Liver (tissue), 9 donors: ENCODE measurements around the gene DOCK2. TPM values are rescaled to one million over a fixed set of nuclear protein-coding genes. Genes with fewer than 3 reads are reported as not detected.

Experiments used
- DNase-seq: peaks from one replicate; pipeline ENCODE4 v3.0.0-alpha.2; 2017; ENCODE audit warnings: low spot score
- H3K27ac ChIP-seq, 2 donors: one replicate each; pipeline ENCODE4 v1.7.0; 2013; ENCODE audit warnings: inconsistent platforms in 2 of 2, low read length in 2 of 2, control low read depth in 1 of 2, low read depth in 1 of 2, mild to moderate bottlenecking in 1 of 2
- H3K27me3 ChIP-seq, 4 donors: one replicate each; pipeline versions ENCODE4 v1.6.1 to v1.7.0; 2013; ENCODE audit warnings: low read length in 3 of 4, inconsistent platforms in 1 of 4, mild to moderate bottlenecking in 1 of 4, moderate library complexity in 1 of 4; ENCODE audit not compliant: control insufficient read depth in 4 of 4, insufficient read depth in 4 of 4
- H3K36me3 ChIP-seq, 4 donors: one replicate each; pipeline versions ENCODE4 v1.6.1 to v1.7.0; 2013; ENCODE audit warnings: low read length in 3 of 4, mild to moderate bottlenecking in 3 of 4, low read depth in 1 of 4, moderate library complexity in 1 of 4; ENCODE audit not compliant: control insufficient read depth in 4 of 4, insufficient read depth in 3 of 4
- H3K4me1 ChIP-seq, 4 donors: one replicate each; pipeline versions ENCODE4 v1.6.1 to v1.7.0; 2013; ENCODE audit warnings: low read length in 3 of 4, mild to moderate bottlenecking in 3 of 4, moderate library complexity in 1 of 4; ENCODE audit not compliant: control insufficient read depth in 4 of 4, insufficient read depth in 4 of 4
- H3K4me3 ChIP-seq, 3 donors: one replicate each; pipeline versions ENCODE4 v1.6.1 to v1.7.0; 2013; ENCODE audit warnings: low read length in 3 of 3, control low read depth in 1 of 3, low read depth in 1 of 3, mild to moderate bottlenecking in 1 of 3
- H3K9ac ChIP-seq, 2 donors: one replicate each; pipeline ENCODE4 v1.7.0; 2013; ENCODE audit warnings: low read length in 2 of 2, mild to moderate bottlenecking in 2 of 2, moderate library complexity in 2 of 2, control low read depth in 1 of 2, low read depth in 1 of 2
- H3K9me3 ChIP-seq, 4 donors: one replicate each; pipeline versions ENCODE4 v1.6.1 to v1.7.0; 2013; ENCODE audit warnings: low read length in 3 of 4; ENCODE audit not compliant: control insufficient read depth in 4 of 4
- ATF3 ChIP-seq: IDR thresholded peaks from 2 replicates; pipeline ENCODE4 v1.6.1; 2016; ENCODE audit warnings: antibody characterized with exemption
- CTCF ChIP-seq: fragments of 150-350 bp; IDR thresholded peaks from 2 replicates; pipeline ENCODE4 v1.5.1; 2017; ENCODE audit warnings: improper control_type of control experiment, low read depth, low read length; ENCODE audit not compliant: missing input control
- FOXA2 ChIP-seq: IDR thresholded peaks from 2 replicates; pipeline ENCODE4 v1.6.1; 2016; ENCODE audit warnings: antibody characterized with exemption
- GABPA ChIP-seq, 2 donors: IDR thresholded peaks in 1 of 2; conservative IDR thresholded peaks in 1 of 2; 2 replicates each; pipeline ENCODE4 v1.6.1; 2016; ENCODE audit warnings: antibody characterized with exemption in 2 of 2, mild to moderate bottlenecking in 1 of 2, moderate library complexity in 1 of 2
- HNF4A ChIP-seq, 2 donors: conservative IDR thresholded peaks; 2 replicates each; pipeline ENCODE4 v1.6.1; 2016; ENCODE audit warnings: antibody characterized with exemption in 2 of 2, mild to moderate bottlenecking in 2 of 2
- HNF4G ChIP-seq: IDR thresholded peaks from 2 replicates; pipeline ENCODE4 v1.6.1; 2016; ENCODE audit warnings: antibody characterized with exemption
- JUND ChIP-seq, 2 donors: IDR thresholded peaks; 2 replicates each; pipeline ENCODE4 v1.6.1; 2016; ENCODE audit warnings: antibody characterized with exemption in 2 of 2
- NR2F2 ChIP-seq: IDR thresholded peaks from 2 replicates; pipeline ENCODE4 v1.6.1; 2016; ENCODE audit warnings: antibody characterized with exemption
- RAD21 ChIP-seq, 2 donors: IDR thresholded peaks; 2 replicates each; pipeline ENCODE4 v1.6.1; 2016; ENCODE audit warnings: antibody characterized with exemption in 2 of 2, mild to moderate bottlenecking in 2 of 2
- RXRA ChIP-seq, 2 donors: IDR thresholded peaks; 2 replicates each; pipeline ENCODE4 v1.6.1; 2017 to 2018; ENCODE audit warnings: antibody characterized with exemption in 2 of 2, mild to moderate bottlenecking in 1 of 2
- SP1 ChIP-seq: IDR thresholded peaks from 2 replicates; pipeline ENCODE4 v1.6.1; 2018; ENCODE audit warnings: antibody characterized with exemption, mild to moderate bottlenecking
- YY1 ChIP-seq: IDR thresholded peaks from 2 replicates; pipeline ENCODE4 v1.6.1; 2016; ENCODE audit warnings: antibody characterized with exemption, mild to moderate bottlenecking
- WGBS: extraction: QIAGEN DNeasy Blood & Tissue Kit; methylation state at CpG from one replicate; pipeline ENCODE4 v1.1.7; 2013; 5-methylcytosine and 5-hydroxymethylcytosine counted together
- polyA plus RNA-seq, 2 donors: library from polyadenylated mRNA; stranded (reverse) in 1 of 2; unstranded in 1 of 2; fragments of 200-250 nt in 1 of 2; fragments of >200 nt in 1 of 2; fragmentation: Nextera tagmentation in 1 of 2; extraction: Ambion mirVana in 1 of 2; gene quantifications; one replicate each; pipeline versions ENCODE4 v1.2.1 to v1.2.3, GENCODE V29; 2013 to 2015
- total RNA-seq, 2 donors: library from RNA; depleted of rRNA; stranded (reverse); fragments of >200 nt; gene quantifications; one replicate each; pipeline ENCODE4 v1.2.3, GENCODE V29; 2014
- TF ChIP-seq, protein P1 (sequence below): IDR thresholded peaks from 2 replicates; pipeline ENCODE4 v1.6.1; 2016; ENCODE audit warnings: antibody characterized with exemption
- TF ChIP-seq, protein P2 (sequence below): IDR thresholded peaks from 2 replicates; pipeline ENCODE4 v1.6.1; 2016; ENCODE audit warnings: antibody characterized with exemption, mild to moderate bottlenecking
- TF ChIP-seq, protein P3 (sequence below): IDR thresholded peaks from 2 replicates; pipeline ENCODE4 v1.6.1; 2016; ENCODE audit warnings: antibody characterized with exemption
- donor health status: healthy.
- donor health status: healthy.
- donor health status: healthy.
- donor health status: healthy.
- donor health status: healthy.

Gene DOCK2
- total and polyA plus RNA-seq, 4 donors, result 2.3 to 26.6 (median 8.2) TPM

DNA sequence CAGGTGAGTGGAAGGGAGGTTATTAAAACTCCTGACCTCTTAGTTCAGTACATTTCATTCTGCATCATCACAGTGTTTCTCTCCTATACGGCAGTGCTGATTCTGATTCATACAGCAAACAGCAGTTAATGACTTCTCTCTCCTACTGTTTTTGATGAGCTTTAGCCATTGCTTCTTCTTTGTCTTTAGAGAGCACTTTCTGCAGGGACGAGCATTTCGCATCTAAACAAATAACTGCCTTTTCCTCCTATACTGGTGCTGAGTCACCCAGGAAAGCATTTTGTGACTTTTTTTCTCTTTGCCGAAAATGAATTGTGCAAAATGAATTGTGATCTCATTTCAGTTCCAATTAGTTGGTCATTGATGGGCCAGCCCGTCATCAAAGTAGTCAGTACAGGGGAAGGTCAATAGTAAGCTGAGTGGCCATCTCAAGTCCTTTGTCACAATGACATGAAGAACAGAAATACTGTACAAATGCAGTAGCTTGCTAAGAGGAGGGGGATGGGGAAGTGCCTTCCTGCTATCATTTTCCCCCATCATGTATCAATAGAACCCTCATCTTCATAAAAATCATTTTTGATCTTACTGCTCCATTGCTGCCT is 244.7 kb downstream of the DOCK2 start:
- TF ChIP-seq RXRA (IDR thresholded peaks at IDR 0.05) (no peak), HNF4A (conservative IDR thresholded peaks at IDR 0.05) (no peak), GABPA (IDR thresholded peaks at IDR 0.05 in 1 of 2, conservative IDR thresholded peaks at IDR 0.05 in 1 of 2) (no peak)
- TF ChIP-seq, protein P1, sequence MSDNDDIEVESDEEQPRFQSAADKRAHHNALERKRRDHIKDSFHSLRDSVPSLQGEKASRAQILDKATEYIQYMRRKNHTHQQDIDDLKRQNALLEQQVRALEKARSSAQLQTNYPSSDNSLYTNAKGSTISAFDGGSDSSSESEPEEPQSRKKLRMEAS, result no peak
- no peak for DNase-seq
- Histone ChIP-seq H3K27ac (no peak overlapping the region), H3K27me3 (peaks cover 0 to 10% (median 0%) of the 10 kb centered on the region in 4 donors), H3K4me3 (no peak overlapping the region), H3K4me1 (no peaks in the 10 kb centered on the region), H3K9ac (no peak overlapping the region), H3K36me3 (no peaks in the 10 kb centered on the region), H3K9me3 (no peaks in the 10 kb centered on the region)
- 75% methylated on average over 5 of the region's 5 CpGs for WGBS

GRCh38 chr5:169886033-169886432 is 249.0 kb downstream of the DOCK2 start:
- WGBS, result 71% methylated on average over 2 of the region's 2 CpGs
- TF ChIP-seq ATF3 (no peak), RAD21 (IDR thresholded peaks at IDR 0.05) (no peak), JUND (IDR thresholded peaks at IDR 0.05) (no peak), YY1 (no peak), CTCF (no peak), NR2F2 (no peak)
- H3K9ac ChIP-seq, result no peak overlapping the region

DNA sequence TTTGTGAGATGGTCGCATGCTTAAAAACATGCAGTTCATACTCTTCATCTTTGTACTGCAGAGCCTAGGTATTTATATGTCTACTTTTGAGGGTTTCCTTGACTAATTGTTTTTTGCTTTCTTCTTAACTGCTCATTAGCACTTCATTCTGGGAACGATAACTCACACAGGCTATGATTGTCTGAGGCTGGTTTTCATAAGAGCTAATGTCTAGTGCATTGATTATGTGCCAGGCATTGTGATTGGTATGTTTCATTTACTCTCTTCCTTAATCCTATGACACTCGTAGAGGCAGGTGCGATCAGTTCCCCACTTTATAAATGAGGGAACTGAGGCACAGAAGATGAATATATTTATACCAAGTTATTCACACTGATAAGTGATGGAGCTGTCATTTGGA is 249.6 kb downstream of the DOCK2 start:
- H3K9ac ChIP-seq, result no peak overlapping the region
- peaks cover 0 to 9% (median 0%) of the 10 kb centered on the region in 4 donors for H3K27me3 ChIP-seq
- TF ChIP-seq RXRA (IDR thresholded peaks at IDR 0.05), result no peak
- no peak for TF ChIP-seq NR2F2
- TF ChIP-seq HNF4G, result no peak
- no peak for TF ChIP-seq JUND (IDR thresholded peaks at IDR 0.05)
- no peak for TF ChIP-seq SP1
- TF ChIP-seq HNF4A (conservative IDR thresholded peaks at IDR 0.05), result no peak
- TF ChIP-seq, protein P1, result no peak
- TF ChIP-seq, protein P2, sequence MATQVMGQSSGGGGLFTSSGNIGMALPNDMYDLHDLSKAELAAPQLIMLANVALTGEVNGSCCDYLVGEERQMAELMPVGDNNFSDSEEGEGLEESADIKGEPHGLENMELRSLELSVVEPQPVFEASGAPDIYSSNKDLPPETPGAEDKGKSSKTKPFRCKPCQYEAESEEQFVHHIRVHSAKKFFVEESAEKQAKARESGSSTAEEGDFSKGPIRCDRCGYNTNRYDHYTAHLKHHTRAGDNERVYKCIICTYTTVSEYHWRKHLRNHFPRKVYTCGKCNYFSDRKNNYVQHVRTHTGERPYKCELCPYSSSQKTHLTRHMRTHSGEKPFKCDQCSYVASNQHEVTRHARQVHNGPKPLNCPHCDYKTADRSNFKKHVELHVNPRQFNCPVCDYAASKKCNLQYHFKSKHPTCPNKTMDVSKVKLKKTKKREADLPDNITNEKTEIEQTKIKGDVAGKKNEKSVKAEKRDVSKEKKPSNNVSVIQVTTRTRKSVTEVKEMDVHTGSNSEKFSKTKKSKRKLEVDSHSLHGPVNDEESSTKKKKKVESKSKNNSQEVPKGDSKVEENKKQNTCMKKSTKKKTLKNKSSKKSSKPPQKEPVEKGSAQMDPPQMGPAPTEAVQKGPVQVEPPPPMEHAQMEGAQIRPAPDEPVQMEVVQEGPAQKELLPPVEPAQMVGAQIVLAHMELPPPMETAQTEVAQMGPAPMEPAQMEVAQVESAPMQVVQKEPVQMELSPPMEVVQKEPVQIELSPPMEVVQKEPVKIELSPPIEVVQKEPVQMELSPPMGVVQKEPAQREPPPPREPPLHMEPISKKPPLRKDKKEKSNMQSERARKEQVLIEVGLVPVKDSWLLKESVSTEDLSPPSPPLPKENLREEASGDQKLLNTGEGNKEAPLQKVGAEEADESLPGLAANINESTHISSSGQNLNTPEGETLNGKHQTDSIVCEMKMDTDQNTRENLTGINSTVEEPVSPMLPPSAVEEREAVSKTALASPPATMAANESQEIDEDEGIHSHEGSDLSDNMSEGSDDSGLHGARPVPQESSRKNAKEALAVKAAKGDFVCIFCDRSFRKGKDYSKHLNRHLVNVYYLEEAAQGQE, result no peak
- TF ChIP-seq ATF3, result no peak
- no peak for TF ChIP-seq RAD21 (IDR thresholded peaks at IDR 0.05)
- TF ChIP-seq, protein P3, sequence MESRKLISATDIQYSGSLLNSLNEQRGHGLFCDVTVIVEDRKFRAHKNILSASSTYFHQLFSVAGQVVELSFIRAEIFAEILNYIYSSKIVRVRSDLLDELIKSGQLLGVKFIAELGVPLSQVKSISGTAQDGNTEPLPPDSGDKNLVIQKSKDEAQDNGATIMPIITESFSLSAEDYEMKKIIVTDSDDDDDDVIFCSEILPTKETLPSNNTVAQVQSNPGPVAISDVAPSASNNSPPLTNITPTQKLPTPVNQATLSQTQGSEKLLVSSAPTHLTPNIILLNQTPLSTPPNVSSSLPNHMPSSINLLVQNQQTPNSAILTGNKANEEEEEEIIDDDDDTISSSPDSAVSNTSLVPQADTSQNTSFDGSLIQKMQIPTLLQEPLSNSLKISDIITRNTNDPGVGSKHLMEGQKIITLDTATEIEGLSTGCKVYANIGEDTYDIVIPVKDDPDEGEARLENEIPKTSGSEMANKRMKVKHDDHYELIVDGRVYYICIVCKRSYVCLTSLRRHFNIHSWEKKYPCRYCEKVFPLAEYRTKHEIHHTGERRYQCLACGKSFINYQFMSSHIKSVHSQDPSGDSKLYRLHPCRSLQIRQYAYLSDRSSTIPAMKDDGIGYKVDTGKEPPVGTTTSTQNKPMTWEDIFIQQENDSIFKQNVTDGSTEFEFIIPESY, result no peak
- no peak for TF ChIP-seq FOXA2
- no peak for TF ChIP-seq CTCF
- TF ChIP-seq GABPA (IDR thresholded peaks at IDR 0.05 in 1 of 2, conservative IDR thresholded peaks at IDR 0.05 in 1 of 2), result no peak
- 85% methylated on average over 4 of the region's 4 CpGs for WGBS
- H3K27ac ChIP-seq, result no peak overlapping the region
- no peak overlapping the region for H3K4me3 ChIP-seq
- DNase-seq, result no peak
- H3K4me1 ChIP-seq, result no peaks in the 10 kb centered on the region
- H3K36me3 ChIP-seq, result no peaks in the 10 kb centered on the region
- no peaks in the 10 kb centered on the region for H3K9me3 ChIP-seq

More at GRCh38 chr5:169886033-169886432, 249.0 kb downstream of the DOCK2 start:
- Histone ChIP-seq H3K27me3 (peaks cover 0 to 9% (median 0%) of the 10 kb centered on the region in 4 donors), H3K27ac (no peak overlapping the region), H3K4me1 (no peaks in the 10 kb centered on the region), H3K9me3 (no peaks in the 10 kb centered on the region), H3K36me3 (no peaks in the 10 kb centered on the region), H3K4me3 (no peak overlapping the region)
- DNase-seq, result no peak
